Natural killer cell (primary cell): Measurements from ENCODE around the gene LDLRAD4. TPM values are rescaled to one million over a fixed set of nuclear protein-coding genes. Genes with fewer than 3 reads are reported as not detected.

Source experiments
- ATAC-seq, 3 donors: fragments of 150-1000 bp in 2 of 3; fragments of 200-7000 bp in 1 of 3; cut with Tn5 transposase; 1 replicate in 1 of 3; 2 replicates in 2 of 3; pipeline ENCODE4 v1.10.0; 2021; ENCODE audit warnings: mild to moderate bottlenecking in 2 of 3, moderate library complexity in 2 of 3
- DNase-seq, 2 donors: peaks; one replicate each; pipeline versions ENCODE4 v3.0.0 to v3.0.0-alpha.2; 2013 to 2021; ENCODE audit warnings: mixed read lengths in 1 of 2
- H3K27ac ChIP-seq: one replicate; pipeline ENCODE4 v1.5.1; 2013; ENCODE audit warnings: mild to moderate bottlenecking, low read length
- H3K27me3 ChIP-seq: one replicate; pipeline ENCODE4 v1.6.1; 2013; ENCODE audit warnings: low read length; ENCODE audit not compliant: control insufficient read depth, insufficient read depth
- H3K36me3 ChIP-seq: one replicate; pipeline ENCODE4 v1.6.1; 2013; ENCODE audit warnings: low read length; ENCODE audit not compliant: control insufficient read depth, insufficient read depth
- H3K4me1 ChIP-seq: one replicate; pipeline ENCODE4 v1.6.1; 2013; ENCODE audit warnings: low read length; ENCODE audit not compliant: control insufficient read depth, insufficient read depth
- H3K4me3 ChIP-seq: one replicate; pipeline ENCODE4 v1.5.1; 2013; ENCODE audit warnings: low read length
- H3K9me3 ChIP-seq: one replicate; pipeline ENCODE4 v1.6.1; 2013; ENCODE audit warnings: low read length; ENCODE audit not compliant: control insufficient read depth, insufficient read depth
- H3K27ac Mint-ChIP-seq, 2 donors: one replicate each; pipeline ENCODE4 v1.8.0; 2022; ENCODE audit warnings: mild to moderate bottlenecking in 2 of 2, mixed read lengths in 2 of 2, moderate library complexity in 1 of 2
- H3K27me3 Mint-ChIP-seq, 2 donors: one replicate each; pipeline ENCODE4 v1.8.0; 2022; ENCODE audit warnings: low read depth in 2 of 2, mixed read lengths in 2 of 2
- H3K36me3 Mint-ChIP-seq: one replicate; pipeline ENCODE4 v1.8.0; 2022; ENCODE audit warnings: mixed read lengths
- H3K4me1 Mint-ChIP-seq, 2 donors: one replicate each; pipeline ENCODE4 v1.8.0; 2022; ENCODE audit warnings: mixed read lengths in 2 of 2
- H3K4me3 Mint-ChIP-seq: one replicate; pipeline ENCODE4 v1.8.0; 2022; ENCODE audit warnings: mild to moderate bottlenecking, moderate library complexity, mixed read lengths
- H3K9me3 Mint-ChIP-seq, 2 donors: one replicate each; pipeline ENCODE4 v1.8.0; 2022; ENCODE audit warnings: mixed read lengths in 2 of 2
- CTCF ChIP-seq: fragments of 200-600 bp; IDR thresholded peaks from one replicate; pipeline ENCODE4 v1.8.0; 2022; ENCODE audit warnings: antibody characterized with exemption
- WGBS: methylation state at CpG from one replicate; pipeline ENCODE4 v1.1.7; 2013; ENCODE audit warnings: missing lambda C conversion rate; ENCODE audit not compliant: insufficient coverage; 5-methylcytosine and 5-hydroxymethylcytosine counted together
- intact Hi-C: fragments of 100-400 bp; cut with micrococcal nuclease; formaldehyde crosslinking; loops from one replicate; pipeline ENCODE4 v1.14.2; 2022
- total RNA-seq, 4 donors: library from RNA; stranded (reverse); fragments of 120-200 nt in 1 of 4; gene quantifications; one replicate each; pipeline versions ENCODE4 v1.2.3 to v1.2.4, GENCODE V29; 2013 to 2022

The LDLRAD4 gene
- total RNA-seq, 3 donors from 2014 or later (not counting 1 experiment from before 2014, with no cell fraction given), result 24.0 to 36.3 (median 29.2) TPM

DNA sequence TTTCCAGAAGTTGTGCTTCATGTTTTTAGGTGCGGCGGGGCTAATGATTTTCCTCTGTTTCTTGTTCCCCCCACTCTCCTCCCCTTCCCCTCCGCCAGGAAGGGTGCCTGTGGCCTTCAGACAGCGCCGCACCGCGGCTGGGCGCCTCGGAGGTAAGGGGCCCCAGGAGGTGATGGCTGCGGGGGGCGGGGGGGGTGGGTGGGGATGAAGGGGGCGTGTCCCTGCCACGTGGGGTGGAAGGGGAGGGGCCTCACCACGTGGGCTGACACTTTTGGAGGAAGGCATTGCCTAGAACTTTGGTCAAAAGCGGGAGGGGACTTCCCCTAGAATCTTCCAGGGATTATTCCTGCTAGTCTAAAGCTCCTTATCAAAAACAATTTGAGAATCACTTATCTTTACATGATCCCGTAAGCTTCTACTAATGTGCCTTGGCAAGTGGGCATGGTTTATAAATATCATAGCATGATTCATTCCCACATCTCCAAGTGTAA is 424.7 kb downstream of the LDLRAD4 start:
- TF ChIP-seq CTCF, result no peak
- Histone ChIP-seq H3K27ac (no peak overlapping the region), H3K4me1 (peaks cover 10% of the 10 kb centered on the region), H3K9me3 (no peaks in the 10 kb centered on the region), H3K4me3 (no peak overlapping the region), H3K36me3 (peaks cover 12% of the 10 kb centered on the region), H3K27me3 (no peaks in the 10 kb centered on the region)
- DNase-seq (no peak), ATAC-seq (no peak)
- 97% methylated on average over 10 of the region's 16 CpGs for WGBS
- H3K4me1 Mint-ChIP-seq, result peaks cover 13 to 17% of the 10 kb centered on the region in 2 donors
- H3K27me3 Mint-ChIP-seq, result no peaks in the 10 kb centered on the region
- intact Hi-C loops, result no loop called here
- no peak overlapping the region for H3K4me3 Mint-ChIP-seq
- H3K36me3 Mint-ChIP-seq, result peaks cover 9% of the 10 kb centered on the region
- no peaks in the 10 kb centered on the region for H3K9me3 Mint-ChIP-seq
- no peak overlapping the region for H3K27ac Mint-ChIP-seq

- Mint-ChIP-seq H3K27ac (no peak overlapping the region), H3K4me3 (no peak overlapping the region), H3K9me3 (no peaks in the 10 kb centered on the region), H3K4me1 (peaks cover 13 to 14% of the 10 kb centered on the region in 2 donors), H3K27me3 (no peaks in the 10 kb centered on the region), H3K36me3 (peaks cover 9% of the 10 kb centered on the region)
- Histone ChIP-seq H3K4me1 (peaks cover 10% of the 10 kb centered on the region), H3K9me3 (no peaks in the 10 kb centered on the region), H3K36me3 (peaks cover 12% of the 10 kb centered on the region), H3K27me3 (no peaks in the 10 kb centered on the region), H3K27ac (no peak overlapping the region), H3K4me3 (no peak overlapping the region)
- WGBS, result 99% methylated on average over 16 of the region's 16 CpGs
- TF ChIP-seq CTCF, result no peak
- intact Hi-C loops, result no loop called here
- ATAC-seq (no peak), DNase-seq (no peak)
Measured at GRCh38 chr18:13645093-13645492, 426.5 kb downstream of the LDLRAD4 start.

GRCh38 chr18:13646633-13647032 is 428.1 kb downstream of the LDLRAD4 start:
- intact Hi-C loops, result no loop called here
- ATAC-seq, result no peak
- Histone ChIP-seq H3K4me3 (no peak overlapping the region), H3K9me3 (no peaks in the 10 kb centered on the region), H3K27me3 (no peaks in the 10 kb centered on the region), H3K4me1 (no peaks in the 10 kb centered on the region), H3K36me3 (peaks cover 12% of the 10 kb centered on the region), H3K27ac (no peak overlapping the region)
- Mint-ChIP-seq H3K4me1 (no peaks in the 10 kb centered on the region), H3K27ac (no peak overlapping the region), H3K27me3 (no peaks in the 10 kb centered on the region), H3K36me3 (peaks cover 9% of the 10 kb centered on the region), H3K4me3 (no peak overlapping the region), H3K9me3 (no peaks in the 10 kb centered on the region)
- TF ChIP-seq CTCF, result no peak
- 100% methylated on average over 1 of the region's 4 CpGs for WGBS
- DNase-seq, result no peak

- no peaks in the 10 kb centered on the region for H3K27me3 ChIP-seq
- H3K9me3 ChIP-seq, result no peaks in the 10 kb centered on the region
- H3K4me3 ChIP-seq, result no peak overlapping the region
- no peak for TF ChIP-seq CTCF
- H3K4me1 Mint-ChIP-seq, result peaks cover 0 to 4% of the 10 kb centered on the region in 2 donors
- peaks cover 9% of the 10 kb centered on the region for H3K36me3 Mint-ChIP-seq
- H3K36me3 ChIP-seq, result peaks cover 12% of the 10 kb centered on the region
- no peaks in the 10 kb centered on the region for H3K4me1 ChIP-seq
- no peak overlapping the region for H3K27ac Mint-ChIP-seq
- H3K27me3 Mint-ChIP-seq, result no peaks in the 10 kb centered on the region
- 97% methylated on average over 4 of the region's 4 CpGs for WGBS
- H3K27ac ChIP-seq, result no peak overlapping the region
- intact Hi-C loops, result no loop called here
- DNase-seq (no peak), ATAC-seq (no peak)
- no peak overlapping the region for H3K4me3 Mint-ChIP-seq
- H3K9me3 Mint-ChIP-seq, result no peaks in the 10 kb centered on the region
Measured at GRCh38 chr18:13647761-13648160, 429.2 kb downstream of the LDLRAD4 start.
